Measurements from ENCODE around the gene DOHH. TPM values are rescaled to one million over a fixed set of nuclear protein-coding genes. Genes with fewer than 3 reads are reported as not detected.

Gene DOHH
- total RNA-seq, 4 donors from 2014 or later: 1.2 to 10.4 (median 4.7) TPM

- no peak for DNase-seq
- no peaks in the 10 kb centered on the region for H3K36me3 ChIP-seq
- intact Hi-C loops (cut with DNase I; ENCODE audit: low total_unique reads): no loop called here
- H3K27ac ChIP-seq: no peak overlapping the region
- no peak overlapping the region for H3K4me3 ChIP-seq
- no peaks in the 10 kb centered on the region for H3K4me1 ChIP-seq
- H3K27me3 ChIP-seq: no peaks in the 10 kb centered on the region
- TF ChIP-seq CTCF (IDR thresholded peaks at IDR 0.05): no peak
- no peak for TF ChIP-seq POLR2A (IDR thresholded peaks at IDR 0.05)
- no peaks in the 10 kb centered on the region for H3K9me3 ChIP-seq
Measured at GRCh38 chr19:3518255-3518654, 17.8 kb upstream of the DOHH start.

GRCh38 chr19:3517638-3518037 is 17.2 kb upstream of the DOHH start:
- no peak for DNase-seq
- H3K27me3 ChIP-seq: no peaks in the 10 kb centered on the region
- no peaks in the 10 kb centered on the region for H3K4me1 ChIP-seq
- H3K4me3 ChIP-seq: no peak overlapping the region
- intact Hi-C loops (cut with DNase I; ENCODE audit: low total_unique reads): no loop called here
- no peaks in the 10 kb centered on the region for H3K9me3 ChIP-seq
- no peaks in the 10 kb centered on the region for H3K36me3 ChIP-seq
- TF ChIP-seq CTCF (IDR thresholded peaks at IDR 0.05): no peak
- TF ChIP-seq POLR2A (IDR thresholded peaks at IDR 0.05): no peak
- no peak overlapping the region for H3K27ac ChIP-seq

- no peak for DNase-seq
- TF ChIP-seq CTCF (IDR thresholded peaks at IDR 0.05): no peak
- TF ChIP-seq POLR2A (IDR thresholded peaks at IDR 0.05): no peak
- H3K4me1 ChIP-seq: no peaks in the 10 kb centered on the region
- H3K9me3 ChIP-seq: no peaks in the 10 kb centered on the region
- intact Hi-C loops (cut with DNase I; ENCODE audit: low total_unique reads): no loop called here
- no peaks in the 10 kb centered on the region for H3K27me3 ChIP-seq
- no peak overlapping the region for H3K27ac ChIP-seq
- no peaks in the 10 kb centered on the region for H3K36me3 ChIP-seq
- H3K4me3 ChIP-seq: no peak overlapping the region
Measured at GRCh38 chr19:3516675-3517207, 16.3 kb upstream of the DOHH start.

- intact Hi-C loops (cut with DNase I; ENCODE audit: low total_unique reads): no loop called here
- Histone ChIP-seq H3K27me3 (no peaks in the 10 kb centered on the region), H3K36me3 (no peaks in the 10 kb centered on the region), H3K4me3 (no peak overlapping the region), H3K27ac (no peak overlapping the region), H3K4me1 (no peaks in the 10 kb centered on the region), H3K9me3 (no peaks in the 10 kb centered on the region)
- TF ChIP-seq CTCF (IDR thresholded peaks at IDR 0.05) (no peak), POLR2A (IDR thresholded peaks at IDR 0.05) (no peak)
- DNase-seq: no peak
Measured at GRCh38 chr19:3515891-3516422, 15.5 kb upstream of the DOHH start.

GRCh38 chr19:3514930-3515329 is 14.5 kb upstream of the DOHH start:
- intact Hi-C loops (cut with DNase I; ENCODE audit: low total_unique reads): no loop called here
- no peak for TF ChIP-seq CTCF (IDR thresholded peaks at IDR 0.05)
- no peak for TF ChIP-seq POLR2A (IDR thresholded peaks at IDR 0.05)

More at GRCh38 chr19:3514930-3515329, 14.5 kb upstream of the DOHH start:
- Histone ChIP-seq H3K27me3 (no peaks in the 10 kb centered on the region), H3K36me3 (no peaks in the 10 kb centered on the region), H3K27ac (no peak overlapping the region), H3K9me3 (no peaks in the 10 kb centered on the region), H3K4me1 (no peaks in the 10 kb centered on the region), H3K4me3 (no peak overlapping the region)
- DNase-seq: no peak
